COLO668 (cell line): ENCODE measurements around the gene NR3C2.
"Not testable (repeated sequence)": the region's sequence is repeated elsewhere in the genome, so short reads cannot be mapped to it uniquely, and the experiment has no call there.

ENCODE experiments used
- DNase-seq: peaks from one replicate; lab custom pipeline; 2025; ENCODE audit not compliant: unreplicated experiment; lab: John Stamatoyannopoulos, UW

NR3C2 gene

DNA sequence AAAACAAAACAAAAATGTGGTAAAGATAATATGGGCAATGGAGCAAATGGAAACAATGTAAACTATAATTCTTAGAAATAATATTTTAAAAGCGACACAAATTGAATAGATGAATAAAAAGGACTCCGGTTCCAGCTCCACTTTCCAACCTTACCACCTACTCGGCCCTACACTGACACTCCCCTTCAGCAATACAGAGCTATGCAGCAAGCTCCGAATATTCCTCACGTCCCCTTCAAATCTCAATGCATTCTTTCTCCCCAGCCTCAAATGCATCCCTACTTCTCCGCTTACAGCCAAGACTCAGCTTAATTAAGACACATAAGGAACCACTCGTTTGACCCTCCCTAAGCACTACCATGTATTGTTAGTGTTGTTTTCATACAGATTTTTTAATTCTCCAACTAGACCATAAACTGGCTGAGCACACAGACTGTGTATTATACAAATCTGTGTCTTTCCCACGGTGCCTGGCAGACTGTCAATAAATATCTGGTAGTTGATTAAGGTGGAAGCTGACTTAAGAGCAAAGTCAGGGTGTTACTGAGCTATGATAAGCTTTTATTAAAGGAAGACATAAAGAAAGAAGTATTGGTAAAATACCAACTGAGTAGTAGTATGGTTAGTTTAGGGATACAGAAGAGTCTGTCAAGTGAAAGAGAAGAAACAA lies 219.1 kb downstream of the NR3C2 start:
- DNase-seq, result no peak

DNA sequence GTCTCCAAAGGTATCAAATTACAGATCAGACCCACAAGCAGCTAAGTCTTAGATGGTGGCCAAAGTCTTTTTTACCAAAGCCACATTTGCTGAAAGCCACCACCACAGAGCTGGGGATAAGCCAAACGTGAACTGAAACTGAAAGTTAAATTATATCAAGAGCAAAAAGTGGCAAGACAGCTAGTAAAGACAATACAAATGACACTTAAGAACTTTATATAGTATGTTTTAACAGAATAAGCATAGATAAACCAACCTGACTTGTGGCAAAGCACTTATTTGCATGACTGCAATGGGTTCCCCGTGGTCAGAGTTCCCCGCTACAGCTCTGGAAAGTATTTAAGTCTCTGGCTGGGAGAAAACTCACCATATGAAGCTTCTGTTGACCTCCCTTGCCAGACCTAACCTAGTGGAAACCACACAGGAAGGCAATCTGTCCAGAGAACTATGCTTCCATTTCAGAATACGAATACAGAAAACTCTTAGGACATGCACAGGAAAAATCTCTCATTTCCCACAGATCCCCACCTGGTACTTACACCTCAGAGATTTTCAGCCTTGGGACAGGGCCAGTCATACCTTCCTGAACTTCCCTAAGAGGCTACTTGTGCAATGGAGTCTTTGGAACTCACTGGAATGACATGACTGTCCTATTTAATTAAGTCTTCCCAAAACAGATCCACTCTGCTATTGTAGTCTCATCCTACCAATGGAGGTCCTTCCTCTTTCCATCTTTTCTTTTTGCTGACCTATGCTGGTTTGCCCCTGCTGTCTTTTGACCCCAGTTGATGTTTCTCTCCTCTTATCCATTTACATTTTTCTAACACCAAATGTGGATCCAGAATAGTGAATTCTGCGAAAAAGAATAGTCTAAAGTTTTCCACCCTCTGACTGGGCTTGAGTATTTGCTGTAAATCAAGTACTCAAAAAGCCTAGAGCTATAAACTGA lies 225.1 kb downstream of the NR3C2 start:
- DNase-seq, result no peak

DNA sequence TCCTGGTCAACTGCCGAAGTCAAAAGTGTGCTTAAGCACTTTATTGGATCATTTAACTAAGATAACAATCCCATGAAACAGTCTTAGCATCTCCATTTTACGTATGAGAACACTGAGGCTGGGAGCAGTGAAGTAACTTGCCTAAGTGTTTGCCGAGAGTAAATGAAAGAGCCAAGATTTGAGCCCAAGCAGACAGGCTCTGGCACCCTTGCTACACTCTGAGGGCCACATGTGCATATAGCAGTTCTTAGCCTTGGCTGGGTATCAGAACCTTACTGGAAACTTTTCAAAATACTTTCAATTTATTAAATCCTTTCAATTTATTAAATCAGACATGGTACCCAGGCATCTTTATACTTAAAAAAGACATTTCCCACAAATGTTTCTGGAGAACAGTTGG lies 225.9 kb downstream of the NR3C2 start:
- no peak for DNase-seq

DNA sequence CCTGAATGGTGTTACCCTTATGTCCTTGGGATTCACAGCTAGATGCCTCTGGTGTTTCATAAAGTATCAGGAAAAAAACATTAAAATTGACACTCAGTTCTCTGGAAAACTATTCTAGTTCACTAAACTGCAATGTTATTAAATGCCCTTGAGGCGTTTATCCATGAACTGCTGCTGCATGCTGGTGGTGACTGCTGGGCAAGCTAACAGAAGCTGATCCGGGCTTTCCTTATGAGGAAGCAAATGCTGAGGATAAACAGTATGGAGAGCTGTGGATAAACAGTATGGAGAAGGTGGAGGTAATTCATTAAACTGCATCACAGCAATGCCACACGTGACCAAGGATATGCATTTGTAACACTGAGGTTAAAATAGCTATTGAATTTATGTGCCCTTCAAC lies 227.0 kb downstream of the NR3C2 start:
- no peak for DNase-seq

DNA sequence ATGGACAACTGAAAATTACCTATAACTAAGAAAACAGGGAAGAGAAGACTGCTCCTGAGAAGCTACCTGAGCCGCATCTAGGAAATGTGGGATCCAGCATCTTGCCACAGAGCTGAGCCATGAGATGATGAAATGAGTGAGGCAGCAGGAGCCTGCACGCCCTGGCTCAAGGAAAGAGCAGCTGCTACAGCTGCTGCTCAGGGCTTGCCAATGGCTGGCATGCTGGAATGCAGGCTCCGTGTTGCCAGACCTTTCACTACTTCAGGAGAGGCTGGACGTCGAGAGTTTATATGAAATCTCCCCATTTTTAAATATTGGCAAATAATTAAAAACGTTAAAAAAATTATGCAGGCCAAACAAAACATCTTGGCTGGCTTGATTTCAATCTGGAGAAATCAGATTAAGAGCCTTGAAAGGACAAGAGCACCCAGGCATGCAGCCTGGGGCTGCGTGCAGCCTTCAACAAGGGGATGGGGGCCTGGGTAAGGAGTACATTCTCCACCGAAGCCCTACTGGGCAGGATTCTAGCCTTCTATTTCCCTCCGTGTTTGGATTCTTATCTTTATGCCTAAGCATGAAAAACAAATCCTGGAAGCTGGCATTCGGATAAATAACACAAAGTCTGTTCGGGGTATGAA lies 227.6 kb downstream of the NR3C2 start:
- no peak for DNase-seq

DNA sequence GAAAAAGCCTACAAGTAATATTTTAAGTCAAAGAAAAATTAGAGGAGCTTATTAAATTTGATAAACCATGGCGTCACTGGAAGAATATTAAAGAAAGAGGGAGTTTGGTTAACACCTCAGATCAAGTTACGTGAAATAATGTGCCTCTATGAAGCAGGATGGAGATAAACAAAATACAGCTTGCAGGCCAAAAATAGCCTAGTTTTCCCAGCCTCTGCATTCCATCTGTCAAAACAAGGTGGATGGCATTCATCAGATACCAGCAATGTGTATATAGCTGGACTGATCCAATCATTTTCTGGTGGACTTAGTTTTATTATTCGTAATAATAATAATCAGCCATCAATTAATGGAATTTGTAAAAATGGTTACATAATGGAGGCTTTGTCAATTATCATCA lies 230.7 kb downstream of the NR3C2 start:
- no peak for DNase-seq

DNA sequence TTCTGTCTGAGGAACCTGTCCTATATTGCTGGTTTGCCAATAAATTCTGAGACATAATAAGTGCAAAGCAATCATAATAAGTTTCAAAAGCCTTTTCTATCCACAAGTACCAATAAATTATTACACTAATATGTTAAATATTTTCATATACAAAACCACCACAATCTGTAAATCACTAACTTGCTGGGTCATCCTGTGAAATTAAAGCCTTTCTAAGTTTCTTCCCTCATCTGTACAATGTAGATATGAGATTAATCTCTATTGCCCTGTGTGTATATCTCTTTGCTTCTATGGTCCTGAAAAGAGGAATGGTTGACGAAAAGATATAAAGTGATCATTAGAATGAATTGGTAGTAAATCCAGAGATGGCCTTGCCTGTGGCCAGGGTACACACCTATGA lies 231.6 kb downstream of the NR3C2 start:
- DNase-seq, result no peak

DNA sequence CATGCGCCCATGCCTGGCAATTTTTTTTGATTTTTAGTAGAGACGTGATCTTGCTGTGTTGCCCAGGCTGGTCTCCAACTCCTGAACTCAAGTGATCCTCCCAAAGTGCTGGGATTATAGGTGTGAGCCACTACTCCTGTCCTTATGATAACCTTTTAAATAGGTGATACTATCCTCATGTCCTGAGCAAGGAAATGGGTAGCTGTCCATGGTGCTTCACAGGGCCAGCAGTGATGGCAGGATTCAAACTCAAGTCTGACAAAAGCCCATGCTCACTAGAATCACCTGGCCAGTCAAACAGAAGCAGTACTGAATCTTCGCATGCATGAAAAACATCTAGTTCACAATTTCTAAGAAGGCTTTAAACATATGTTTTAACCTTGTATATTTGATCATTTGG lies 235.1 kb downstream of the NR3C2 start:
- DNase-seq, result no peak

DNA sequence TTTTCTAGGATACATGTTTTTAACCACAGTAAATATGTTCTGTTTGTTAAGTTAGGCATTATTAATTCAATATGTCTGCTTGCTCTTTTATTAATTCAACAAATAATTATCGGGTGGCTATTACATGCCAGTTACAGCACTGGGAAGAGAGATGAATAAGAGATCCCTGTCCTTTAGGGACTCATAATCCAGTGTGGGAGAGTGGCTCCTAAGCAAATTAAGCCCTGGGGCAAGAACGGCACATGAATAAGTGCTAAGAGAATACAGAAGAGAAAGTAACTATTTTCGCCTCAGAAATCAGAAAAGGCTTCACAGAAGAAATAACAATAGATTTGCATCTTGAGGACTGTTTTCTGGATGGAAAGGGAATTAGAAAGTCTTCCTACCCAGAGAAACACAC lies 236.7 kb downstream of the NR3C2 start:
- no peak for DNase-seq

DNA sequence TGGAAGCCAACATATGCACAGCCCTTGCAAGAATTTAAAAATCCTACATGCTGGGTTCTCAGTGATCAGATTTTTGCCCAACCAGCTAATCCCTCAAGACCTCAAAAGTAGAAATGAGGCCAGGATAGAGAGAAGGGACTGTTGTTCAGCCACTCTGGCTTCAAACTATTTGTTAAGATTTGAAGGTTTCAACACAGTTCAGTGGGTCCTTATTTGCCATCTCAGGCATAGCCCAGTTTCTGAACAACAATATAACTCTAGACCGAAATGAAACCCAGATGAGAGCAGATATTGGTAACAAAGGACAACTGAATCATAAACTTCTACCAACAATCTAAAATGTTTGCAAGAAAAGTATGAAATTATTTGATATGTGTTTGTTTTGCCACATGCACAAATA lies 237.3 kb downstream of the NR3C2 start:
- DNase-seq, result no peak

DNA sequence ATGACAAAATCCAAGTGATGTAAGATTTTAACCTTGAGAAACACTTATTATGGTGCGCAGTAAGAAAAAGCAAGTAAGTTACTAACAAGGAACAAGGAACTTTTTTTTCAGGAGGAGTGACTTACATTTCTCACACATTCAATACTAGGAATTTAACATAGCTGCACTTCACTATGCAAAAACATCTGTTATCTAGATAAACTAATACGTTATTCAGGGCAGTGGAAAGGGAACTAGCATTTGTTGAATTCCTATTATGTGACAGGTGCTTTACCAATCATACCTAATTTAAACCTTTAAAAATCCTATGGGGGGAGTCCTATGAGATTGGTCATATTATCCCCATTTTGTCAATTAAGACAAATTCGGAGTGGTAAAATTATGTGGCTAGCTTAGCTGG lies 238.0 kb downstream of the NR3C2 start:
- DNase-seq, result no peak

DNA sequence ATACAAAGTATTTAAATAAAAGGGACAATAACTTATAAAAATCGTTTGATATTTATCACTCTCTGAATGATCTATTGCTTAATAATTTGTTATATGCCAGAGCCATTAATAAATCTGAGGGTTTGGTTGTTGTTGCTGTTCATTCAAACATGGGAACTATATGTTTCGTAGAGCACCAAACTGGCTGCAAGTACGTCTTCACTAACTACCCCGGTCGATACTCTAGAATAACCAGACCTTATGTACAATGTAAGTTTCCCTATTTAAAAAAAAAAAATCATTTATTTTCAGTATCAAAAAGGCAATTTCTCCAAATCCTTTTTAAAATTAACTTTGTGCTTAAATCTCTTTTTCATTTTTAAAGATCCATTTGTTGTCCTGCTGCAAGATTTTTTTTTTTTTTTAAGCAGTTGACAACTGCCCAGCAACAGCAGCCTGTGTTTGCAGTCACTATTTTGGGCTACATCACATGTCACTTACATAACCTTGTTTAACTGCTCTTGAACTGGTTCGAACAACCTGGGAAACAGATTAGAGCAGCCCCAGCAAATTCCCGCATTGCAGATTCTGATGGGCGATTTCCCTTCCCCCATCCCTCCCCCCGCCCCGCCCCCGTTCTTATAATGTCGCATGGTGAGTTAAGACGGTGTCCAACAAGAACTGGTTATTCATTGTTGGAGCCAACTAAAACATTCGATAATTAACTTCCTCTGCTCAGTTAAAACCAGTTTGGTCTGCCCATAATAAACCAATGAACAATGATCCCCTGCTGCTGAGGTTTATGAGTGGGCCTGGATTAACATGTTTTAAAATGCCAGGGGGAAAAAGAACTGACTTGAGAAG lies 238.9 kb downstream of the NR3C2 start:
- peak; percentile 27 for DNase-seq

DNA sequence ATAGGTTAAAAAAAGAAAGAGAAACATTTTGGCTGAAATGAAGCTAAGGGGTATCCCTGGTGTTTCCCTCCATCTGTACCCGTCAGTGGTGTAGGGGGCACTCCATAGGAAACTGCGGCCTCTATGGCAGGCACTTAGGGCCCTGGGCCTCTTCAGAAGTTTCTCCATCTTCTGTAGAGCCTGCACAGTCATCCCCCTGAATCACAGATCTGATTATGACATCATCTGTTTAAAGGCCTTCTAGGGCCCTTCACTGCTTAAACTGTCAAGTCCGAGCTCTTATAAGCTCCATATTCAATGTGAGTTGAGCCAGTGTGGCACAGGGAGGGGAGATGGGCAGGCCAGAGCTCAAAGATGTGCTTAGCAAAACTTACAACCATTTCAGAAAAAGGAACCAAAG lies 241.3 kb downstream of the NR3C2 start:
- no peak for DNase-seq

DNA sequence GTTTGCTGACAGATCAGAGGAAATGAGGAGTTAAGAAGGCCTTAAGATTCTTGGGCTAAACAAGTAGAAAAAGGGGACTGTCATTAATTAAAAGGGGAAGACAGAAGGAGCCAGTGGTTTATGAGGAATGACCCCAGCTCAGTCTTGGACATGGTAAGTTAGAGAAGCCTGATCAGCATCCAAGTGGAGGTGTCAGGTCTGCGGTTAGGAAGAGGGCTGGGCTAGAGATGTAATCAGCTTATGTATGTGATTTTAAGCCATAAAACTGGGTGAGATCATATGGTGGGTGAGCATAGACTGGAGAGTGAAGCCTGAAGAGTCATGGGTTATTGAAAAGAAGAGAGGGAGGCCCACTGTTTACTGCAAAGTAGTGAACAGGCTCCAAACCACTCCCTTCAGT lies 246.1 kb downstream of the NR3C2 start:
- no peak for DNase-seq

DNA sequence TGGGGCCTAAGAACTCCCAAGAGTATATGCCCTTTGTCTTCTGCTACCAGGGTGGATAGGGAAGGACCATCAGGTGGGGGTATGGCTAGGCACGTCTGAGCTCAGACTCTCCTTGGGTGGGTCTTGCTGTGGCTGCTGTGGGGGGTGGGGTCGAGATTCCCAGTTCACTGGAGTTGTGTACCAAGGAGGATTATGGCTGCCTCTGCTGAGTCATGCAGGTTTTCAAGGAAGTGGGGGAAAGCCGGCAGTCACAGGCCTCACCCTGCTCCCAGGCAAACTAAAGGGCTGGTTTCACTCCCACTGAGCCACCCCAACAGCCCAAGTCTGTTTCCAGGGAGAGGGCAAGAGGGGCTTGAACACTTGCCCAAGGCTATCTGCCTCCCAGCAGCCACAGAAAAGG lies 249.7 kb downstream of the NR3C2 start:
- DNase-seq, result no peak

DNA sequence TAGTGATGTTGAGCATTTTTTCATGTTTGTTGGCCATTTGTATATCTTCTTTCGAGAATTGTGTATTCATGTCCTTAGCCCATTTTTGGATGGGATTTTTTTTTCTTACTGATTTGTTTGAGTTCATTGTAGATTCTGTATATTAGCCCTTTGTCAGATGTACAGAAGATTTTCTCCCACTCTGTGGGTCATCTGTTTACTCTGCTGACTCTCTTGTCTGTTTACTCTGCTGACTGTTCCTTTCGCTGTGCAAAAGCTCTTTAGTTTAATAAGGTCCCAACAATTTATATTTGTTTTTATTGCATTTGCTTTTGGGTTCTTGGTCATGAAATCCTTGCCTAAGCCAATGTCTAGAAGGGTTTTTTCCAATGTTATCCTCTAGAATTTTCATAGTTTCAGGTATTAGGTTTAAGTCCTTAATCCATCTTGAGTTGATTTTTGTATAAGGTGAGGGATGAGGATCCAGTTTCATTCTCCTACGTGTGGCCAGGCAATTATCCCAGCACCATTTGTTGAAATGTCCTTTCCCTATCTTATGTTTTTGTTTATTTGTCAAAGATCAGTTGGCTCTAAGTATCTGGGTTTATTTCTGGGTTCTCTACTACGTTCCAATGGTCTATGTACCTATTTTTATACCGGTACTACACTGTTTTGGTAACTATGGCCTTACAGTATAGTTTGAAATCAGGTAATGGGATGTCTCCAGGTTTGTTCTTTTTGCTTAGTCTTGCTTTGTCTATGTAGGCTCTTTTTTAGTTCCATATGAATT lies 254.6 kb downstream of the NR3C2 start:
- not testable (repeated sequence) for DNase-seq

DNA sequence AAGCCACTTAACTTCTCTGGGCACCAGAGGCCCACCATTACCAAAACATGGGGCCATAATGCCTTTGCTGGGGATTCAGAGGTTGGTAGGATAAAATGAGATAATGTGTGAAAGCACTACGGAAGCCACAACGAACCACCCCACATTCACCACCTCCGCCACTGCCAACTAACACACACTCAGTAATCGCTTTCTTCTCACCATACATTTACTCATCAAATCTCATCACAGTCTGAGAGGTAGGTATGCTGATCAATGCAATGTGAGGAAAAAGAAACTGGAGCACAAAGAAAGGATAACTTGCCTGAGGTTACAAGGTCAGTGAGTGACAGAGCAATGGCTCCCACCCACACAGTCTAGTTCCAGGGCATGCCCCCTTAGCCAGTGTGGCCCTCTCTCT lies 257.3 kb downstream of the NR3C2 start:
- DNase-seq, result no peak

DNA sequence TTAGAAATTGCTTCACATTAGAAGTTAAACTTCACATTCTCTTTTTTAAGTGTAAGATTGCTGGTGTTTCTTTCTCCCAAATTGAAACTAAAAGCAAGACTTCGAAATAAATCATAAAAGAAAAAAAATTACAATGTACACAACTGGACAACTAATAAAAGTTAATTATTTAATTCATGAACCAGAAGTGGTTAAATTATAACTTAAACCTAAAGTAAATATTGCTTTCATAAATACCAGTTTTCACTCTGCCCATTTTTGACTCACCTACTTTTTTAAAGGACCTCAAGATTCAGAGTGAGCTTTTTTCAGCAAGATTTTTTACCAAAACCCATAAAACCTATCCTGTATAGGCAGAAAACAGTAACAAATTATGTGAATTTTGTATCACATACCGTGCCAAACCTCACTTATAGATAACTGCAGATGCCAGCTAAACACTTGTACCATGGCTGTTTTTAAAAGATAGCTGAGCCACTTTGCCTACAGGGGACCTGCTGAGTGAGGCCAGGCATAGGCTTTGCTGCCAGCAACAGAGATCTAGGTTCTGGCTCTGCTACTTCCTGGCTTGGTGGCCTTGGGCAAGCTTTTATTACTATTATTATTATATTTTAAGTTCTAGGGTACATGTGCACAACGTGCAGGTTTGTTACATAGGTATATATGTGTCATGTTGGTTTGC lies 259.8 kb downstream of the NR3C2 start:
- no peak for DNase-seq

DNA sequence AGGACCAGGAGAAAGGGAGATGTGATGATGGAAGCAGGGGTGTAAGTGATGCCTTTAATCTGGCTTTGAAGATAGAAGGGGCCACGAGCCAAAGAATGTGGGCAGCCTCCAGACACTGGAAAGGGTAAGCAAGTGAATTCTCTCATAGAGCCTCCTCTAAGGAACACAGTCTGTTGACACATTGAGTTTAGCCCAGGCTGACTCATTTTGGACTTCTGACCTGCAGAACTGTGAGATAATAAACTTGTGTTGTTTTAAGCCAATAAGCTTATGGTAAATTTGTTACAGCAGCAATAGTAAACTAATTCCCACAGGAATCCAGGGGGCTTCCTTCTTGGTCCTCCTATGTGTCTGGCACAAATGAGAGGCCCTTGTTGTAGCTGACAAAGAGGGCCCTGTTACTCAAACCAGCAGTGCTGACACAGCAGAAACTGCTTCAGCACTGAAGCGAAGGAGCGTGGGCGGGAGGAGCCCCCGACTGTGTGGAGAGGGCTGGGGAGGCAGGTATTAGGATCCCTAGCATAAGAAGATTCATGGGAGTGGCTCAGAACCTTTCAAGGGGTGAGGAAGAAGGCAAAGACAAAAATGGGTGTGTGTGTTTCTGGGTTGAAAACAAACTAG lies 268.7 kb downstream of the NR3C2 start:
- no peak for DNase-seq
